WTC11 (cell line): Measurements from ENCODE around the gene RANBP9. TPM values are rescaled to one million over a fixed set of nuclear protein-coding genes. Genes with fewer than 3 reads are reported as not detected.
A peak's percentile ranks its signal among the peaks of the same experiment; 100 is the strongest.

Experiments used
- ATAC-seq: fragments of 200-7000 bp; cut with Tn5 transposase; 2 replicates; pipeline ENCODE4 v1.10.0; 2021; ENCODE audit warnings: mild to moderate bottlenecking, moderate library complexity
- CTCF ChIA-PET: fragments of 300-600 bp; sonication (Branson Sonifier 250); formaldehyde crosslinking; loops from one replicate; lab custom pipeline; 2021; ENCODE audit warnings: antibody characterized with exemption; lab: Charles Lee
- POLR2A ChIA-PET: fragments of 350-600 bp; sonication (Branson Sonifier 250); formaldehyde crosslinking; loops from one replicate; lab custom pipeline; 2021; ENCODE audit warnings: antibody characterized with exemption; lab: Charles Lee
- DNase-seq: peaks from one replicate; pipeline ENCODE4 v3.0.0; 2021; ENCODE audit warnings: low spot score
- H3K27ac Mint-ChIP-seq: 2 replicates; pipeline ENCODE4 v1.8.0; 2021; ENCODE audit warnings: mixed read lengths
- H3K27me3 Mint-ChIP-seq: 2 replicates; pipeline ENCODE4 v1.8.0; 2021; ENCODE audit warnings: low read depth, mild to moderate bottlenecking, moderate library complexity, mixed read lengths
- H3K36me3 Mint-ChIP-seq: 2 replicates; pipeline ENCODE4 v1.8.0; 2021; ENCODE audit warnings: mixed read lengths
- H3K4me1 Mint-ChIP-seq: 2 replicates; pipeline ENCODE4 v1.8.0; 2022; ENCODE audit warnings: mixed read lengths
- H3K4me3 Mint-ChIP-seq: 2 replicates; pipeline ENCODE4 v1.8.0; 2021; ENCODE audit warnings: mild to moderate bottlenecking, moderate library complexity, mixed read lengths
- H3K9me3 Mint-ChIP-seq: 2 replicates; pipeline ENCODE4 v1.8.0; 2021; ENCODE audit warnings: mixed read lengths
- CTCF ChIP-seq: fragments of 200-600 bp; IDR thresholded peaks from 2 replicates; pipeline ENCODE4 v1.8.0; 2022; ENCODE audit warnings: antibody characterized with exemption
- E2F4 ChIP-seq: sonication (generic); formaldehyde crosslinking; IDR thresholded peaks from 2 replicates; pipeline ENCODE4 v1.8.1; 2022; ENCODE audit warnings: low read depth, mild to moderate bottlenecking, moderate library complexity, missing genetic modification reagents, borderline replicate concordance
- EMX1 ChIP-seq: fragments of 250-450 bp; sonication (Bioruptor Pico); IDR thresholded peaks from 2 replicates; pipeline ENCODE4 v1.8.0; 2021; ENCODE audit warnings: mild to moderate bottlenecking
- ESRRA ChIP-seq: sonication (generic); formaldehyde crosslinking; IDR thresholded peaks from 2 replicates; pipeline ENCODE4 v1.8.1; 2022; ENCODE audit warnings: mild to moderate bottlenecking, missing genetic modification reagents, borderline replicate concordance
- ETV6 ChIP-seq: sonication (generic); formaldehyde crosslinking; IDR thresholded peaks from 2 replicates; pipeline ENCODE4 v1.8.1; 2022; ENCODE audit warnings: mild to moderate bottlenecking, missing genetic modification reagents
- FOXK1 ChIP-seq: sonication (generic); formaldehyde crosslinking; IDR thresholded peaks from 2 replicates; pipeline ENCODE4 v1.8.0; 2022; ENCODE audit warnings: mild to moderate bottlenecking, moderate library complexity, missing genetic modification reagents
- FOXP4 ChIP-seq: sonication (generic); formaldehyde crosslinking; IDR thresholded peaks from 2 replicates; pipeline ENCODE4 v1.8.0; 2022; ENCODE audit warnings: mild to moderate bottlenecking, missing genetic modification reagents
- GABPB1 ChIP-seq: sonication (generic); formaldehyde crosslinking; IDR thresholded peaks from 2 replicates; pipeline ENCODE4 v1.8.1; 2023; ENCODE audit warnings: mild to moderate bottlenecking, missing genetic modification reagents
- GRHL2 ChIP-seq: fragments of 250-450 bp; sonication (Bioruptor Pico); IDR thresholded peaks from 2 replicates; pipeline ENCODE4 v1.8.0; 2022; ENCODE audit warnings: mild to moderate bottlenecking, moderate library complexity; ENCODE audit not compliant: insufficient replicate concordance, severe bottlenecking
- IRF1 ChIP-seq: sonication (generic); formaldehyde crosslinking; IDR thresholded peaks from 2 replicates; pipeline ENCODE4 v1.8.0; 2023; ENCODE audit warnings: missing genetic modification reagents
- NR2C2 ChIP-seq: sonication (generic); formaldehyde crosslinking; IDR thresholded peaks from 2 replicates; pipeline ENCODE4 v1.8.0; 2022; ENCODE audit warnings: mild to moderate bottlenecking, missing genetic modification reagents
- NR3C1 ChIP-seq: sonication (generic); formaldehyde crosslinking; conservative IDR thresholded peaks from 2 replicates; pipeline ENCODE4 v1.8.1; 2023; ENCODE audit warnings: low read depth, mild to moderate bottlenecking, missing genetic modification reagents
- SMAD4 ChIP-seq: sonication (generic); formaldehyde crosslinking; IDR thresholded peaks from 2 replicates; pipeline ENCODE4 v1.8.0; 2022; ENCODE audit warnings: mild to moderate bottlenecking, missing genetic modification reagents
- TCF7 ChIP-seq: sonication (generic); formaldehyde crosslinking; IDR thresholded peaks from 2 replicates; pipeline ENCODE4 v1.8.0; 2022; ENCODE audit warnings: mild to moderate bottlenecking, low read depth, missing genetic modification reagents, moderate library complexity
- TEAD1 ChIP-seq: sonication (generic); formaldehyde crosslinking; IDR thresholded peaks from 2 replicates; pipeline ENCODE4 v1.8.0; 2022; ENCODE audit warnings: mild to moderate bottlenecking, missing genetic modification reagents
- ZNF416 ChIP-seq: fragments of 250-450 bp; sonication (Bioruptor Pico); IDR thresholded peaks from 2 replicates; pipeline ENCODE4 v1.9.0; 2021; ENCODE audit warnings: mild to moderate bottlenecking, inconsistent platforms
- ZNF423 ChIP-seq: fragments of 250-450 bp; sonication (Bioruptor Pico); IDR thresholded peaks from 2 replicates; pipeline ENCODE4 v2.1.2; 2022; ENCODE audit warnings: mild to moderate bottlenecking, moderate library complexity
- total RNA-seq: library from RNA; stranded (reverse); gene quantifications from 3 replicates; pipeline ENCODE4 v1.2.3, GENCODE V29; 2021
- TF ChIP-seq, protein P1 (sequence below): sonication (generic); formaldehyde crosslinking; conservative IDR thresholded peaks from 2 replicates; pipeline ENCODE4 v1.8.1; 2023; ENCODE audit warnings: mild to moderate bottlenecking, low read depth, missing genetic modification reagents, moderate library complexity
- TF ChIP-seq, protein P2 (sequence below): sonication (generic); formaldehyde crosslinking; IDR thresholded peaks from 2 replicates; pipeline ENCODE4 v1.8.0; 2022; ENCODE audit warnings: mild to moderate bottlenecking, missing genetic modification reagents
- TF ChIP-seq, protein P3 (sequence below): sonication (generic); formaldehyde crosslinking; IDR thresholded peaks from 2 replicates; pipeline ENCODE4 v1.8.1; 2023; ENCODE audit warnings: mild to moderate bottlenecking, missing genetic modification reagents
- TF ChIP-seq, protein P4 (sequence below): sonication (generic); formaldehyde crosslinking; IDR thresholded peaks from 2 replicates; pipeline ENCODE4 v1.8.1; 2022; ENCODE audit warnings: missing genetic modification reagents, borderline replicate concordance

Gene RANBP9
- total RNA-seq, 1 experiment from 2014 or later: 33.4 TPM

DNA sequence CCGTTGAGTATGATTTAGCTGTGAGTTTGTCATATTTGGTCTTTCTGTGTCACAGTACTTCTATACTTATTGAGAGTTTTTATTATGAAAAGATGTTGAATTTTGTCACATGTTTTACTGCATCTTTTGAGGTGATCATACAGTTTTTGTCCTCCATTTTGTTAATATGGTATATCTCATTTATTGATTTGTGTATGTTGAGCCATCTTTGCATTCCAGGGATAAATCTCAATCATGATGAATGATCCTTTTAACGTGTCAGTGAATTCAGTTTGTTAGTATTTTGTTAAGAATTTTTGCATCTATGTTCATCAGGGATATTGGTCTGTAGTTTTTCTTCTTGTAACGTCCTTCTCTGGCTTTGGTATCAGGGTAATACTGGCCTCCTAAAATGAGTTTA is 133.7 kb downstream of the RANBP9 start:
- POLR2A ChIA-PET: no interaction called here
- Mint-ChIP-seq H3K27me3 (no peaks in the 10 kb centered on the region), H3K4me3 (no peak overlapping the region), H3K4me1 (peaks cover 26% of the 10 kb centered on the region), H3K27ac (no peak overlapping the region; the same call in 1 of the 2 replicates), H3K9me3 (peaks cover 6% of the 10 kb centered on the region; the same call in 1 of the 2 replicates), H3K36me3 (peaks cover 20% of the 10 kb centered on the region)
- TF ChIP-seq FOXP4 (no peak), EMX1 (CRISPR knock-in tag) (no peak), TEAD1 (CRISPR knock-in tag) (no peak), SMAD4 (no peak), GRHL2 (CRISPR knock-in tag) (no peak), FOXK1 (CRISPR knock-in tag) (no peak)
- DNase-seq (no peak), ATAC-seq (no peak)
- CTCF ChIA-PET: no interaction called here

- Mint-ChIP-seq H3K4me3 (peak overlapping the region; percentile 49), H3K36me3 (peaks cover 14% of the 10 kb centered on the region), H3K9me3 (peaks cover 6% of the 10 kb centered on the region; the same call in 1 of the 2 replicates), H3K27ac (0 out of 2 replicates have a peak overlapping the region, but pooled peaks have one; percentile 16), H3K4me1 (peaks cover 36% of the 10 kb centered on the region), H3K27me3 (no peaks in the 10 kb centered on the region)
- ATAC-seq (no peak), DNase-seq (no peak)
- CTCF ChIA-PET: interaction anchor here (1.9 to 2.8 kb wide), 4 partner anchors 21 to 239 kb away, joined by 8 to 41 read pairs (median 22); partner anchors contain the start of genes GFOD1 and NOL7
- POLR2A ChIA-PET: interaction anchor here (0.8 to 1.9 kb wide), 2 partner anchors 39 to 90 kb away, joined by 4 to 18 read pairs; partner anchors contain the start of genes GFOD1 and NOL7
- TF ChIP-seq TCF7 (CRISPR knock-in tag) (no peak), CTCF (no peak), IRF1 (no peak), ESRRA (CRISPR knock-in tag) (no peak), EMX1 (CRISPR knock-in tag) (no peak), GABPB1 (CRISPR knock-in tag) (no peak), ZNF416 (no peak), E2F4 (CRISPR knock-in tag) (no peak), NR2C2 (CRISPR knock-in tag) (no peak), ZNF423 (no peak), NR3C1 (CRISPR knock-in tag) (no peak), ETV6 (no peak)
- TF ChIP-seq, protein P1, sequence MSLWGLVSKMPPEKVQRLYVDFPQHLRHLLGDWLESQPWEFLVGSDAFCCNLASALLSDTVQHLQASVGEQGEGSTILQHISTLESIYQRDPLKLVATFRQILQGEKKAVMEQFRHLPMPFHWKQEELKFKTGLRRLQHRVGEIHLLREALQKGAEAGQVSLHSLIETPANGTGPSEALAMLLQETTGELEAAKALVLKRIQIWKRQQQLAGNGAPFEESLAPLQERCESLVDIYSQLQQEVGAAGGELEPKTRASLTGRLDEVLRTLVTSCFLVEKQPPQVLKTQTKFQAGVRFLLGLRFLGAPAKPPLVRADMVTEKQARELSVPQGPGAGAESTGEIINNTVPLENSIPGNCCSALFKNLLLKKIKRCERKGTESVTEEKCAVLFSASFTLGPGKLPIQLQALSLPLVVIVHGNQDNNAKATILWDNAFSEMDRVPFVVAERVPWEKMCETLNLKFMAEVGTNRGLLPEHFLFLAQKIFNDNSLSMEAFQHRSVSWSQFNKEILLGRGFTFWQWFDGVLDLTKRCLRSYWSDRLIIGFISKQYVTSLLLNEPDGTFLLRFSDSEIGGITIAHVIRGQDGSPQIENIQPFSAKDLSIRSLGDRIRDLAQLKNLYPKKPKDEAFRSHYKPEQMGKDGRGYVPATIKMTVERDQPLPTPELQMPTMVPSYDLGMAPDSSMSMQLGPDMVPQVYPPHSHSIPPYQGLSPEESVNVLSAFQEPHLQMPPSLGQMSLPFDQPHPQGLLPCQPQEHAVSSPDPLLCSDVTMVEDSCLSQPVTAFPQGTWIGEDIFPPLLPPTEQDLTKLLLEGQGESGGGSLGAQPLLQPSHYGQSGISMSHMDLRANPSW (CRISPR knock-in tag): no peak
- TF ChIP-seq, protein P2, sequence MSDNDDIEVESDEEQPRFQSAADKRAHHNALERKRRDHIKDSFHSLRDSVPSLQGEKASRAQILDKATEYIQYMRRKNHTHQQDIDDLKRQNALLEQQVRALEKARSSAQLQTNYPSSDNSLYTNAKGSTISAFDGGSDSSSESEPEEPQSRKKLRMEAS (CRISPR knock-in tag): no peak
- TF ChIP-seq, protein P3, sequence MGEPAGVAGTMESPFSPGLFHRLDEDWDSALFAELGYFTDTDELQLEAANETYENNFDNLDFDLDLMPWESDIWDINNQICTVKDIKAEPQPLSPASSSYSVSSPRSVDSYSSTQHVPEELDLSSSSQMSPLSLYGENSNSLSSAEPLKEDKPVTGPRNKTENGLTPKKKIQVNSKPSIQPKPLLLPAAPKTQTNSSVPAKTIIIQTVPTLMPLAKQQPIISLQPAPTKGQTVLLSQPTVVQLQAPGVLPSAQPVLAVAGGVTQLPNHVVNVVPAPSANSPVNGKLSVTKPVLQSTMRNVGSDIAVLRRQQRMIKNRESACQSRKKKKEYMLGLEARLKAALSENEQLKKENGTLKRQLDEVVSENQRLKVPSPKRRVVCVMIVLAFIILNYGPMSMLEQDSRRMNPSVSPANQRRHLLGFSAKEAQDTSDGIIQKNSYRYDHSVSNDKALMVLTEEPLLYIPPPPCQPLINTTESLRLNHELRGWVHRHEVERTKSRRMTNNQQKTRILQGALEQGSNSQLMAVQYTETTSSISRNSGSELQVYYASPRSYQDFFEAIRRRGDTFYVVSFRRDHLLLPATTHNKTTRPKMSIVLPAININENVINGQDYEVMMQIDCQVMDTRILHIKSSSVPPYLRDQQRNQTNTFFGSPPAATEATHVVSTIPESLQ (CRISPR knock-in tag): no peak
- TF ChIP-seq, protein P4, sequence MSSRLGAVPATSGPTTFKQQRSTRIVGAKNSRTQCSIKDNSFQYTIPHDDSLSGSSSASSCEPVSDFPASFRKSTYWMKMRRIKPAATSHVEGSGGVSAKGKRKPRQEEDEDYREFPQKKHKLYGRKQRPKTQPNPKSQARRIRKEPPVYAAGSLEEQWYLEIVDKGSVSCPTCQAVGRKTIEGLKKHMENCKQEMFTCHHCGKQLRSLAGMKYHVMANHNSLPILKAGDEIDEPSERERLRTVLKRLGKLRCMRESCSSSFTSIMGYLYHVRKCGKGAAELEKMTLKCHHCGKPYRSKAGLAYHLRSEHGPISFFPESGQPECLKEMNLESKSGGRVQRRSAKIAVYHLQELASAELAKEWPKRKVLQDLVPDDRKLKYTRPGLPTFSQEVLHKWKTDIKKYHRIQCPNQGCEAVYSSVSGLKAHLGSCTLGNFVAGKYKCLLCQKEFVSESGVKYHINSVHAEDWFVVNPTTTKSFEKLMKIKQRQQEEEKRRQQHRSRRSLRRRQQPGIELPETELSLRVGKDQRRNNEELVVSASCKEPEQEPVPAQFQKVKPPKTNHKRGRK (CRISPR knock-in tag): no peak
Observed at GRCh38 chr6:13576017-13576416, 135.6 kb downstream of the RANBP9 start.
